HG03469 (cell line): ENCODE data around the gene SHB.

Source experiments
- ATAC-seq: cut with Tn5 transposase; IDR thresholded peaks from one replicate; pipeline ENCODE4 v1.9.1; 2021; ENCODE audit warnings: mild to moderate bottlenecking, moderate library complexity, moderate number of reproducible peaks; ENCODE audit not compliant: unreplicated experiment

Gene SHB, protein sequence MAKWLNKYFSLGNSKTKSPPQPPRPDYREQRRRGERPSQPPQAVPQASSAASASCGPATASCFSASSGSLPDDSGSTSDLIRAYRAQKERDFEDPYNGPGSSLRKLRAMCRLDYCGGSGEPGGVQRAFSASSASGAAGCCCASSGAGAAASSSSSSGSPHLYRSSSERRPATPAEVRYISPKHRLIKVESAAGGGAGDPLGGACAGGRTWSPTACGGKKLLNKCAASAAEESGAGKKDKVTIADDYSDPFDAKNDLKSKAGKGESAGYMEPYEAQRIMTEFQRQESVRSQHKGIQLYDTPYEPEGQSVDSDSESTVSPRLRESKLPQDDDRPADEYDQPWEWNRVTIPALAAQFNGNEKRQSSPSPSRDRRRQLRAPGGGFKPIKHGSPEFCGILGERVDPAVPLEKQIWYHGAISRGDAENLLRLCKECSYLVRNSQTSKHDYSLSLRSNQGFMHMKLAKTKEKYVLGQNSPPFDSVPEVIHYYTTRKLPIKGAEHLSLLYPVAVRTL

DNA sequence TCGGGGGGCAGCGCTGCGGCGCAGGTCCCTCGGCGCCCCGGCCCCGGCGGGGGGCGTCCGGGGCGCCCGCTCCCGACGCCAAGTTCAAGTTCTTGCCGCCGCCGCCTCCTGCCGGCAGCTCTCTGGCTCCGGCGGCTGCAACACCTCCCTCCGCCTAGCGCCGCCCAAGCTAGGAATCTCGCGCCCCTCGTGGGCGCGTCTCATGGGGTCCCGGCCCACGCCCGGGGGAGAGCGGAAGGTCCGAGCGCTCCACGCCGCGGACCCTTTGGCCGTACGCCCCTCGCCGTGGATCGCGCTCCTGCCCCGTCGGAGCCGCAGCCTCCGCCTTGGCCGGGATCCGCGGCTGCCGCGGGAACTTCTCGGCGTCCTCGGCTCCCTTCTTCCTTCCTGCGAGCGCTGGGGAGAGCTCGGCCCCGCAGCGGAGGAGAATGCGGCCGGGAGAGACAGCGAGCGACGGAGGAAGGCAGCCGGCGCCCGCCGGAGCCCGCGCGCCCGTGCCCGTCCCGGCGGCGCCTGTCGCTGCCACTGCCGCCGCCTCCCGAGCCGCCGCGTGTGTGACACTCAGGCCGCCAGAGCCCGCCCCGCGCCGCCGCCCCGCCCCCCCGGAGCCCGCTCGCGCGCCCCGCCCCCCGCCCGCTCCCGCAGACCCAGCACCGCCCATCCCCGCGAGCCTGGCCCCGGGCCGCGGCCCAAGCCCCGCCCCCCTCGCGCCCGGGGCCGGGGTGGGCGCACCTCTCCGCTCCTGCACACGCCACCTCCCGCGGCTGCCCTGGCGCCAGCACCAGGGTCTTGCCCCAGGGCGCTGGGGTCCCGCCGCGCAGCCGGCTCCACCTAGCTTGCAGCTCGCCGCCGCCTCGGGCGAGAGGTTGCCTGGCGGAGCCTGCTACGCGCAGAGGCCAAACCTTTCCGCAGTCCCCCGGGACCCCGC lies at the start of gene SHB:
Gene SHB (minus strand): TSS at position 527 of the 928 bp plus-strand sequence. CDS start 582 bp downstream, outside the sequence.
- ATAC-seq: peak; percentile 28

DNA sequence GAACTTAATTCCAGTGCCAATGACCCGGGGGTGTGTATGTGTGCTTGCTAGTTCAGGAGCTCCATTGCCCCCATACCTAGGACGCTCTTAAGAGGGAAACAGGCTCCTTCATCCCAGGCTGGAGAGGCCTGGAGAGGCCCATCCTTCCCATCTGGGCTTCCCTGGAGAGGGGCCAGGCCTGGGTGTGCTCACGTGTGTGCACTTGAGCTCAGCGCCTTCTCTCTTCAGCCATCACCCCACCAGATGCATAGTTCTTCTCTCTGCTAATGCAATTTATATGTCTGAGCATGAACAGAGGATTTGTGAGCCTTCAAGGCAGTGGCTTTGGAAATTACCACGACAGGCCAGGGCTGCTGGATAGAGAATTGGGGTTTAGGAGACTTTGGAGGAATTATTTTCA lies 48.6 kb upstream of the SHB start:
- ATAC-seq: no peak

DNA sequence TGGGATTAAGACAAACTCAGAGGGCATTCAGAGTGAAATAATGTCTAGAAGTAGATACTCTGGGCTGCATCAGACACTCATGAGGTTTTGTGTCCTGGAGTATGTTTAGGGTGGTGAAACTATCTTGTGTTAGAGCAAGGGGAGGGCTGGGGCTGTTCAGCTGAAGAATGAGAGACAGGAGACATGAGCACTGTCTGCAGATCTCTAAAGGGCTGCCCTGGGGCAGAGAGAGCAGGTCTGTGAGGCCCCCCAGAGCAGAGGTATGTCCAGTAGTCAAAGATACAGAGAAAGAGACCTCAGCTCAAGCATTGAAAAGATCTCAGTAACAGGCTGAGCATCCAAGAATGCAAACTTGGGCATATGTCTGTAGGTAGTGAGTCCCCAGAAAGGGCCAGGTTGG lies 45.9 kb upstream of the SHB start:
- ATAC-seq: no peak

DNA sequence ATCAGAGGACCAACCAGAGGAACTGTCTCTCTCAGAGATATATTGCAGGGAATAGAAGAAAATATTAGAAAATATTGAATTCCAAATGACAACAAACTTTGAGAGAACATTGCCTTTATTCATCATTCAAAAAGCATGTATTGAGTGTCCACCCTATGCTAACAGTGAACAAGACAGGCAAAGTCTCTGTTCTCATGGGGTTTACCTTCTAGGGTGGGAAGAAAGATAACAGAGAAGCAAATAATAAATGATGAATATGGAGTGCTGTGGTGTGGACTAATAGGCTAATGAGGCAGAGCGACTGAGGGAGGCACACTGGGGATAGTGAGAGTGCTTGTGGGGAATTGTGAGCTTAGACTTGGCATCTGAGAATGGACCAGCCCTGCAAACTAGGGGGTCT lies 43.4 kb upstream of the SHB start:
- ATAC-seq: no peak

DNA sequence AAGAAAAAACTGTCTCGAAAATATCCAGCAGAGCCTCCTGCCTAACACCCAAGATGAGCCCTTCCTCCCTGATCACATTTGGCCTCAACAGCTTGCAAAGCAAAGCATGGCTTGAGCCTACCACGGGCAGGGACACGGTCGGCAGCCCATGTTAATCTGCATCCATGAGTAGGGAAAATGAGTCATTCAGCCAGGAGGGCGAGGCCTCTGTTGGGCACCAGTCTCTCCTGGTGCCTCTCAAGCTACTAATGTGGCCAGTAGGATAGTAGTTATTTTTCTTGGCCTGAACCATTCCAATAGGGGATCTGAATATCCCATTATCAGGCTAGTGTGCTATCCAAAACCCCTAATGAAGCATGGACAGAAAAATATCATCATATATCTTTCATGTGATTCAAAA lies 43.0 kb upstream of the SHB start:
- no peak for ATAC-seq

DNA sequence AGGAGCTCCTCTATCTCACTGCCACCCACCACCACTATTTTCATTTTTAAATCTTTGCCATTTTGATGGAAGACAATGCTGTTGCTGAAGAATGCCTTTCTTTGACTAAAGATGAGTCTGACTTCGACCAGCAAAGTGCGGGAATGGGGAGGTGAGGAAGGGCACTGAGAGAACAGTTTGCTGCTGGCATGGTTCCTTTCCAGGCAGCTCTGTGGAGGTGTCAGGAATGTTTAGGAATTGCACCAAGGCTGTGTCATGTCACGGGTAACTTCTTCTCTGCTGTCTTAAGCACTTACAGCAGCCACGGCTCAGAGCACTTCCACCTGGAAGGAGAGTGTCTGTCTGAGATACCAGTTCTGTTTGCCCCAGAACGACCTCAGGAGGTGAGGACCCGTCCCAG lies 41.4 kb upstream of the SHB start:
- ATAC-seq: no peak

DNA sequence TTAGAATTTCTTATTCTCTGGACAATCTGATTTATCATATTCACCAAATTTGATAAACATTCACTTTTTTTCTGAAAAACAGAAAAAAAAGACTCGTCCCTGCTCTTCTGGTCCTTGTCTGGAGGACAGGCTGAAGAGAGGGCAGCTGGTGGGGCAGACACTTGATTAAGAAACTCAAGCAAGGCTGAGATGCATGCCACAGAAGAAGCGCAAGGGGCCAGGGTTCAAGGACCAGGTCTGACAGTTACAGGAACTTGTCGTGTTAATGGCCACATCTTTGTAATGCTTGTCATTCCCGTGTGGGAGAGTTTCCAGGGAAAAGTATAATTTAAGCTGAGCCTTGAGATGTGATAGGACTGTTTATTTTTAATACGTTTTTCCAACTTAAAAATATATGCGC lies 40.6 kb upstream of the SHB start:
- no peak for ATAC-seq

DNA sequence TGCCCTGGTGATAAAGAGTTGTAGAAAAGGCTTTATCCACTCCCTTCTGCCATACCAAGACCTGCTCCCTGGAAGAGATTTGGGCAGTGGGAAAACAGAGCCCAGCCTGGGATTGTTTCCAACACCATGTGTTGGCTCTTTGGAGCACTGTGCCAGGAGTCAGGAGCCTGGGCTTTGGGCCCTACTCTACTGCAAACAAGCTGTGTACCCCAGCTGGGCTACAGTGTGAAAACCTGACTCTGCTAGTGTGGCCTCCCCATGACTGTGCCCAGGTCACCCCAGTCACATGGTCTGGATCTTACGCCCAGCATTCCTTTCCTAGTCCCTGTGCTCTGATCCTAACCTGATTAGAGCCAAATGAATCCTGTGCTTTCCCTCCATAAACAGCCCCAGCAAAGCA lies 39.3 kb upstream of the SHB start:
- ATAC-seq: no peak

DNA sequence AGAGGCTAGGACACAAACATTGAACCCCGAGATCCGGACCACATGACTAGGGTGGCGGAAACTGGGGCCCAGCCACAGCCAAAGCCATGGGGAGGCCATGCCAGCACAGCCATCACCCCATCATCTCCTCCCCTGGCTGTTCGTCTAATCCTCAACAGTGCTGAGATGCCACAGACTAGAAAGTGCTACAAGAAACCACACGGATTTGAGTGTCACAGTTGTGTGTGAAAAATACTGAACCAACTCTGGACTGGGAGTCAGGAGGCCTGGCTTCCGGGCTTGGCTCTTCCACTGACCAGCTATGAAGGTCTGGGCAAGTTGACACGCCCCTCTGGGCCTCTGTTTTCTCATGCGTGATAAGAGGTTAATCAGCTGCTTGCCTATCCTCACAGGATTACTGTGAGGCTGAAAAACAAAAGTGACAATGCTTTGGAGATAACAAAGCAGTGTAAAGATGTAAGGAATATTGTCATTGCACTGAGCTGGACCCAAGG lies 38.8 kb upstream of the SHB start:
- no peak for ATAC-seq

DNA sequence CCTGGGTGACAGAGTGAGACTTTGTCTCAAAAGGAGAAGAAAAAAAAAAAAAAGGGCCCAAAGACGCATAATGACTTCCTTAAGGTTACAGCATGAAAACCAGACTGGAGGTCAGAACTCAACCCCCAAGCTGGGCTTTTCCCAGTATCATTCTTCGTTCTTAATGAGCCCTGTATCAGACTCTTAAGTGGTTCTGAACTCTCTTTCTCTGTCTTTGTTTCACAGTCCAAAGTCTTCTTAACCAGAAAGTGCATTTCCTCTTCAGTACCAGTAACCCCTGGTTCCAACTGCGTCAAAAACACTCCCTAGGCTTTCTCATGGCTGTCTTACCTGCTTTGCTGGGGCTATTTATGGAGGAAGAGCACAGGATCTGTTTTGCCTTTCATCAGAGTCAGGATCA lies 38.4 kb upstream of the SHB start:
- ATAC-seq: no peak

DNA sequence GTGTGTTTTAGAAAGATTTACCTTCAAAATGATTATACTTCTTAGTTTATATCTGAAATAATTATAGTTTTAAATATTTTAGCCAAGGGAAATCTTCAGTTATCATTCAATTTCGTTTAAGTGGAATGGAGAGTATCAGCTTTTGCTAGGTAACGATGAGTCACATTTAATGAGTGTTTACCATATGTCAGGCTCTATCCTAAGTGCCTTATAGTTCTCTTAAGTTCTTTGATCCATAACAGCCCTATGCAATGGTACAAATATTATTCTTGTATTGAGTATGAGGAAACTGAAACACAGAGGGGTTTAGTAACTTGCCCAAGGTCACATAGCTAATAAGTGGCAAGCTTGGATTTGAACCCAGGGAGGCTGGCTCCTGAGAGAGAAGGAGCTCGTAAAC lies 37.5 kb upstream of the SHB start:
- ATAC-seq: no peak

DNA sequence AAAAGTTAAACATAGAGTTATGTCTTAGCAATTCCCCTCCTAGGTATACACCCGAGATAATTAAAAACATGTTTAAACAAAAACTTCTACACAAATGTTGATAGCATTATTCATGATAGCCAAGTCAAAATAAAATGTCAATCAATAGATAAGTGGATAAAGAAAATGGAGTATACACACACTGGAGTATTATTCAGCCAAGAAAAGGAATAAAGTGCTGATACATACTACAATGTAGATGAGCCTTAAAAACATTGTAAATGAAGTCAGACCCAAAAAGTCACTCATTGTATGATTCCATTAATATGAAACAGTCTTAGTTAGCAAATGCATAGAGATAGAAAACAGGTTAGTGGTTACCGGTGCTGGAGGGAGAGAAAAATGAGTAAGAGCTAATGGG lies 34.3 kb upstream of the SHB start:
- no peak for ATAC-seq

DNA sequence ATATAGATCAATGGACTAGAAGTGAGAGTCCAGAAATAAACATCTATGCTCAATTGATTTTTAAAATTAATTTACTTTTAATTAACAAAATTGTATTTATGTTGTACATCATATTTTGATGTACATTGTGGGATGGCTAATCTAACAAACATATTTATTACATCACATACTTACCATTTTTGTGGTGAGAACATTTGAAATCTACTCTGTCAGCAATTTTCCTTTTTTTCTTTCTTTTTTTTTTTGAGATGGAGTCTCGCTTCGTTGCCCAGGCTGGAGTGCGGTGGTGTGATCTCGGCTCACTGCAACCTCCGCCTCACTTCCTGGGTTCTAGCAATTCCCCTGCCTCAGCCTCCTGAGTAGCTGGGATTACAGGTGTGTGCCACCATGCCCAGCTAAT lies 32.4 kb upstream of the SHB start:
- ATAC-seq: no peak

DNA sequence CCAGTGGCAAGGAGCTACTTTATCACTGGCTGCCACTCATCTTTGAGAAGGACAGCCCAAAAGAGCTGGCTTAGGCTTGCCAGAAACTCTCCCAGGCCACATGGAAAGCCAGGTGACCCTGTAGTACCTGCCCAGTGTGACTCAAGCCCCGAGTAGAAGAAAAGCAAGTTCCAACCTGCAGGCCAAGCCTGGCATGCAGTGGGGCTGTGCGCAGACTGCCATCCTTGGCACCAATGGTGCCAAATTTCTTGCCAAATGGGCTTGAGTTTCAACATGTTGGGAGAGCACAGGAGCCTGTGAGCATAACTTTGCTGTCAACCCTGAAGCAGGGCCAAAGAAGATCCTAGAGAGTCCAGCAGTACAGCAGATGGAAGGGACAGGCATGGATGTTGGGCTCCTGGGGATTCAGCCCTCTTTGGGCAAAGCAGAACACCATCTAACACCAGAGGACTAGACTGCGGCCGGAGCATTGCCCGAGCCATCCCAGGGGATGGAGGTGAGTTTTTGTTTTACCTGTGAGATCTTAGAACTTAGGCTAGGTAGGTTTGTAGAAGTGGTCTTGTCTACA lies 27.3 kb upstream of the SHB start:
- no peak for ATAC-seq

DNA sequence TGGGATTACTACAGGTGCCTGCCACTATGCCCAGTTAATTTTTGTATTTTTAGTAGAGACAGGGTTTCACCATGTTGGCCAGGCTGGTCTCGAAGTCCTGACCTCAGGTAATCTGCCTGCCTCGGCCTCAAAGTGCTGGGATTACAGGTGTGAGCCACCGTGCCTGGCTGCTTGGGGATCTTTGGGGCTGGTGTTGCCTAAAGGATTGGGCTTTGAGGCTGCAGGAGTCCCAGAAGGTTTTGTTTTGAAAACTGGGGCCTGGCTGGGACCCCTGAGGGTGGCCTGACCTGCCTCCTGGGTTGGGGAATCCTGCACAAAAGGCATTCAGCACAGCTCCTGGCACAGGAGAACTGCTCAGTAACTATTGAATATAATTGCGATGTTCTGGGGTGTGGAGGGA lies 25.1 kb upstream of the SHB start:
- no peak for ATAC-seq

DNA sequence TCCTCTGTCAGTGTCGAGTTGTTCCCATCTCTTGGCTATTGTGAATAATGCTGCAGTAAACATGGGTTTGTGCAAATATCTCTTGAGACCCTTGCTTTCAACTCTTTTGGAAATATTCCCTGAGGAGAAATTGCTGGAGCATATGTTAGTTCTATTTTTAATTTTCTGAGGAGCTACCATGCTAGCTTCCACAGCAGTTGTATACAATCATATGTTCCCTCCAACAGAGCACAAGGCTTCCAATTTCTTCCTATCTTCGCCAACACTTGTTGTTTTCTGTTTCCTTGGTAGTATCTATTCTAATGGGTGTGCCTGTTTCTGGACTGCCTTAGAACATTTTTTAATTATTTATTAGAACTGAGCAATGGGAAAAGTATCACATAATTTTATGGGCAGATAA lies 23.6 kb upstream of the SHB start:
- ATAC-seq: no peak

DNA sequence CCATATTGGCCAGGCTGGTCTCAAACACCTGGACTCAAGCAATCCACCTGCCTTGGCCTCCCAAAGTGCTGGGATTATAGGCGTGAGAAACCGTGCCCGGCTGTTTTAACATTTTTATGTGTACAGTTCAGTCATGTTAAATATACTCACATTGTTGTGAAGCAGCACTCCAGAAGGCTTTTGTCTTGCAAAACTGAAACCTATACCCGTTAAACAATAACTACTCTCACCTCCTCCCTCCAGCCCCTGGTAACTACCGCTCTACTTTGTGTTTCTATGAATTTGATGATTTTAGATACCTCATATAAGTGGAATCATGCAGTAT lies 23.1 kb upstream of the SHB start:
- ATAC-seq: no peak

DNA sequence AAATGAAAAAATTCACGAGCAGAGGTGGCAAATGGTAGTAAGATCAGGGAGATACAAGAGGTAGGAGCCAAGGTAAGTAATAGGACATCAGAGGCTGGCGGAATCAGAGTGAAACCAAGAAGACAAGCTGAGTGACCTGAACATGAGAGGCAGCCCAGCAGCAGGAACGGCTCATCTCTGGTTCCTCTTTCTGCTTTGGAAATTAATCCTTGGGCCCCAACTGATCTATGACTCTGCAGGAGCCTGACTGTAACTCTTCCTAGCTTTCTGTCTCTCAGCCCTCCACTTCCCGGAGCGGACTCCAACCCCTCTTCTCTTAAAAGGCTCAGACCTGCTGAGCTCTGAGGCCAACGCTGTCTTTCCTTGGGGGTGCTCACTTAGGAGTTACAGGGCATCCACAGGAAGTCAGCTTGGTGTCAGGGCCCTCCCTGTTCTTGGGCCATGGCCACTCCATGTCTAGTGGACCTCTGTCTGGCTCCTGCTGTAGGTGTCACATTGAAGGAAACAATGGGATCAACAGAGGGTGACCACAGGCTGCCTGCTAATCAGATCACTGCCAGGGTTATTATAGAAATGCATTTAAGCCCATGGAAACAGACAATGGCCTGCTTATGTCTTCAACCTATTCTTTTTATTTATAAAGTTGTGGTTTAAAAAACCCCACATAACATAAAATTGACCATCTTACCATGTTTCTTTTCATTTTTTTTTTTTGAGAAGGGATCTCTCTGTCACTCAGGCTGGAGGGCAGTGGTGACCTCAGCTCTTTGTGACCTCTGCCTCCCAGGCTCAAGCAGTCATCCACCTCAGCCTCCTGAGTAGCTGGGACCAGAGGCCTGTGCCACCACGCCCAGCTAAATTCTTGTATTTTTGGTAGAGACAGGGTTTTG lies 22.5 kb upstream of the SHB start:
- peak; percentile 64 for ATAC-seq

DNA sequence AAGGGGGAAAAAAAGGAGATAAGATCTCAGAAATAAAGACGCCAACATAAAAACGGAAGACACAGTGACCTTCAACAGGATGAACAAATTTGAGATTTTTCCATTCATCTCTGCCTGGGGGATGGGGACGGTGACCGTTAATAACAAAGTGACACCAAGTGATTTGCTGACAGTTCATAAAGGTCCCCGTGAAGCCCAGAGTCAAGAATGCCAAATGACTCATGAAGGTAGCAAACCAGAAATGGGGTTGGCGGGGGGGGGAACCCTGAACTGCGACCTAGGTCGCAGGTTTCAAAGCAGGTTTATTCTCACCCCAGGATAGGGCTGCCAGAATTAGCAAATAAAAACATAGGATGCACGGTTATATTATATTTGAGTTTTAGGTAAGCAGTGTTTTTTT lies 21.1 kb upstream of the SHB start:
- no peak for ATAC-seq

DNA sequence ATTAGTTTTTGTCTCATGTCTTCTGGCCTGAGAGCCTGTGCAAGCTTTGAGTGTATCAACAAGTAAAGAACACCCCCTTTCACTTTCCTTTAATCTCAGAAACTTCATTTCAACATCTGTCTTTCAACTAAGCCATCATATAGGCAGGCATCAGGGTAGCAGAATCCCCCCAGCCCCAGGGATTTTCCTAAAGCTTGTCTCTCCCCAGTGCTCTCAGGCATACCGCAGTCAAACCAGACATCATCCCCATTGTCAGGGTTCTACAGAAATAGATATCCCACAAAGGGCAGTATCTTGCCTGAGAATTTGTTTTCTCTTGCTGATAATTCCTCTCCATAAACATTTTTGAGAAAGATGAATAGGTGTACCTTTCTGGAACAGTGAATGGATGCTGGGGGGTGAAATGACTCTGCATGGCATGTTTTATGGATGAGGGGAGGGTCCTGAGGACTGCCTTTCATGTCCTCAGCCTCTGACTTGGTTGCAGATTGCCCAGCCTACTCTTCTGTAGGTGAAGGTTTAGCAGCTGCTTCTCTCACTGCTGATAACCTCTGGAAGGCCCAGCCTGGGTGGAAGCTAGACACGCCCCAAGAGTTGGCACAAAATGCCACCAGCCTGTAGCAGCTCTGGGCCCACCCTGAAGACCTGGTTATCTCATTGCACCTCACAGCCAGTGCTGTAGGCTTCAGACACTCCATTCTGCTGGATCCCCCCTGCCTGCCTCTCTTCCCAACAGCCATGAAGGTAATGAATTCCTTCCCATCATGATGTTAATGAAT lies 20.5 kb upstream of the SHB start:
- ATAC-seq: no peak
